Astrocyte of the spinal cord (primary cell): Measurements from ENCODE around the gene GPR141.

ENCODE experiments used
- DNase-seq: peaks from one replicate; pipeline ENCODE4 v3.0.0; 2011; ENCODE audit warnings: low read depth, low spot score
- H3K4me3 ChIP-seq: 2 replicates; pipeline ENCODE4 v1.5.1; 2011; ENCODE audit warnings: low read depth, mild to moderate bottlenecking, low read length, moderate library complexity
- CTCF ChIP-seq: IDR thresholded peaks from 2 replicates; pipeline ENCODE4 v1.5.1; 2012; ENCODE audit warnings: low read depth, mild to moderate bottlenecking, low read length, inconsistent platforms
- in situ Hi-C: cut with HindIII; loops from 2 replicates; pipeline ENCODE4 v1.10.0; 2017; ENCODE audit warnings: low sequenced_read_pairs

The GPR141 gene

DNA sequence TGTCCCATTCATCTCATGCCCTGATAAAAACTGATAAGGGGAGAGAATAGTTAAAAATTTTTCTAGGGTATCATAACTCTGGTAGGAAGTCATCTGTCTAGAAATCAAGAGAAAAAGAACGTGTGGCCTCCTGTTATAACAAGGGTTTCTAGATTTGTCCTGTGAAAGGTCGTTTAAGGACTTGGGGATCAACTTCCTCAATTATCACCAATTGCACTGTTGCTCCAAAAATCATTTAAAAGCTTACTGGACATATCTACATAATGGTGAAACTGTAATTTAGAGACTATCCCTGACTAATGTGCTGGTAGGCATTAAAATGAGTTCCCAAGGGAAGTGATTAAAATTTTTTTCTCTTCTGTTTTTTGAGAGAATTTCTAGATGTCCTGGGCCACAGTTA, 58.2 kb downstream of the GPR141 start:
- no peak for TF ChIP-seq CTCF
- H3K4me3 ChIP-seq: no peak overlapping the region
- in situ Hi-C loops: no loop called here
- DNase-seq: no peak

- no peak overlapping the region for H3K4me3 ChIP-seq
- DNase-seq: no peak
- no peak for TF ChIP-seq CTCF
These were observed 67.5 kb downstream of the GPR141 start for GRCh38 chr7:37751096-37751495.

GRCh38 chr7:37753398-37754050, 70.0 kb downstream of the GPR141 start:
- in situ Hi-C loops: no loop called here
- H3K4me3 ChIP-seq: no peak overlapping the region
- DNase-seq: no peak
- no peak for TF ChIP-seq CTCF

More at GRCh38 chr7:37751096-37751495, 67.5 kb downstream of the GPR141 start:
- in situ Hi-C loops: no loop called here

DNA sequence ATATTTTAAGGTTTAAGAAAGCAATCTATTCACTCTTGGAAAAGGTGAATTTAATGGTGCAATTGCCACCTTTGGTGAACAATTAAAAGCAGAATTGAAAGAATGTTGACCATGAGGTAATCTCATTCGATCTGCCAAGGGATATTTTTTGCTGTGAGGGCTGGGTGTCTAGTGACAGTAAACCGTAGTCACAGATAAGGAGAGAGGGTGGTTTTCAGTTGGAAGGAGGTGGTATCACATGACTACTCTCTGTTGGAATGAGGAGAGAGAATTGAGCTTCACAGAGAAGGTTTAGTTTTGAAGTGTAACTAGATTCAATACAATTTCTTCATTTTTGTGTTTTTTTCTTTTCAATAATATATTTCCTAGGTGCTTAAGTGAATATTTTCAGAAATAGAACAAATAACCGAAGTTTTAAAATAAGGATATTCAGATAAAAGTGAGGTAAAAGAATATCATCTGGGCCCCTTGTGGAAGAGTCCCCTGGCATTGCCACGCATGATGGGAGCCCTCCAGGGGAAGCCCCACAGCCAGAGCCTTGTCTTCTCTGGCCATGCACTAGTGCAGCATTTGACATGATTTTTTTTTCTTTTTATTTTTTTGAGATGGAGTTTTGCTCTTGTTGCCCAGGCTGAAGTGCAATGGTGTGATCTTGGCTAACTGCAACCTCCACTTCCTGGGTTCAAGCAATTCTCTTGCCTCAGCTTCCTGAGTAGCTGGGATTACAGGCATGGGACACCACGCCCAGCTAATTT, 73.4 kb downstream of the GPR141 start:
- DNase-seq: no peak
- TF ChIP-seq CTCF: no peak
- in situ Hi-C loops: no loop called here
- no peak overlapping the region for H3K4me3 ChIP-seq

GRCh38 chr7:37757563-37757962, 74.0 kb downstream of the GPR141 start:
- TF ChIP-seq CTCF: no peak
- in situ Hi-C loops: no loop called here

DNA sequence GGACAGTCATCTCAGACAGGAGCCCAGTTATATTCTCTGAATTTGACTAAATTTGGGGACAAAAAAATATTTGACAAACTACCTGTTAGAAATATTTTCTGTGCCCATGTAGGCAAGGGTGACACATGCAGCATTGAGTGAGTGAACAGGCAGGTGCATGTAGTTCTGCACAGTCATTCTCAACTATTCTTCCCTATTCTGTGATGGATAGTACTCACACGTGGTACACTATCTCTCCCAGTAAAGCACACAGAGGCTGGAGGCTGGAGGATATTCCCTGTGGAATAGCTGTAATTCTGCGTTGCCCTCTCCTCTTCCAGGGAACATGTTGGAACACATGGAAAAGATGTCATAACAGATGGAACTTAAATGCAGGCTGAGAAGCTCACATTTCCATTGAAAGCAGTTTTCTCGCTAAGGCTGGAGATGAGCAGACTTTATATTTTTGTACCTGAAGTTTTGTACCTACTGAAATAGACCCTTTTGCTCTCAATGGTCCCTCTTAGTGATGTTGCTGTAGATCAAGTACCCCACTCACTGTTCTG, 75.0 kb downstream of the GPR141 start:
- in situ Hi-C loops: no loop called here
- TF ChIP-seq CTCF: no peak
- no peak overlapping the region for H3K4me3 ChIP-seq
- DNase-seq: no peak

More at GRCh38 chr7:37757563-37757962, 74.0 kb downstream of the GPR141 start:
- DNase-seq: no peak
- no peak overlapping the region for H3K4me3 ChIP-seq
